WTC11 (cell line): ENCODE data around the gene UPP1. TPM values are rescaled to one million over a fixed set of nuclear protein-coding genes. Genes with fewer than 3 reads are reported as not detected.

ENCODE experiments used
- ATF2 ChIP-seq: sonication (generic); formaldehyde crosslinking; IDR thresholded peaks from 2 replicates; pipeline ENCODE4 v1.8.1; 2022; ENCODE audit warnings: low read depth, missing genetic modification reagents, borderline replicate concordance
- EMX1 ChIP-seq: fragments of 250-450 bp; sonication (Bioruptor Pico); IDR thresholded peaks from 2 replicates; pipeline ENCODE4 v1.8.0; 2021; ENCODE audit warnings: mild to moderate bottlenecking
- FOXP1 ChIP-seq: sonication (generic); formaldehyde crosslinking; IDR thresholded peaks from 2 replicates; pipeline ENCODE4 v1.8.0; 2022; ENCODE audit warnings: missing genetic modification reagents, mild to moderate bottlenecking, moderate library complexity, borderline replicate concordance
- HMGA2 ChIP-seq: fragments of 250-450 bp; sonication (Bioruptor Pico); IDR thresholded peaks from 2 replicates; pipeline ENCODE4 v1.4.0; 2021; ENCODE audit warnings: mild to moderate bottlenecking, moderate library complexity
- JAZF1 ChIP-seq: fragments of 250-450 bp; sonication (Bioruptor Pico); IDR thresholded peaks from 2 replicates; pipeline ENCODE4 v1.9.0; 2021; ENCODE audit warnings: moderate library complexity, mild to moderate bottlenecking, inconsistent platforms
- JUN ChIP-seq: sonication (generic); formaldehyde crosslinking; IDR thresholded peaks from 2 replicates; pipeline ENCODE4 v1.8.0; 2023; ENCODE audit warnings: mild to moderate bottlenecking, missing genetic modification reagents
- KAT7 ChIP-seq: sonication (generic); formaldehyde crosslinking; IDR thresholded peaks from 2 replicates; pipeline ENCODE4 v1.8.1; 2023; ENCODE audit warnings: missing genetic modification reagents, mild to moderate bottlenecking, borderline replicate concordance
- MLX ChIP-seq: sonication (generic); formaldehyde crosslinking; IDR thresholded peaks from 2 replicates; pipeline ENCODE4 v1.8.1; 2023; ENCODE audit warnings: mild to moderate bottlenecking, missing genetic modification reagents, moderate library complexity
- MXD4 ChIP-seq: fragments of 250-450 bp; sonication (Bioruptor Pico); IDR thresholded peaks from 2 replicates; pipeline ENCODE4 v1.8.0; 2021; ENCODE audit warnings: mild to moderate bottlenecking, moderate library complexity, borderline replicate concordance
- NR1H2 ChIP-seq: sonication (generic); formaldehyde crosslinking; IDR thresholded peaks from 2 replicates; pipeline ENCODE4 v1.9.0; 2021; ENCODE audit warnings: mild to moderate bottlenecking, moderate library complexity, missing genetic modification reagents
- NR3C1 ChIP-seq: sonication (generic); formaldehyde crosslinking; conservative IDR thresholded peaks from 2 replicates; pipeline ENCODE4 v1.8.1; 2023; ENCODE audit warnings: low read depth, mild to moderate bottlenecking, missing genetic modification reagents
- PRDM15 ChIP-seq: sonication (generic); formaldehyde crosslinking; IDR thresholded peaks from 2 replicates; pipeline ENCODE4 v1.8.0; 2022; ENCODE audit warnings: missing genetic modification reagents
- SMAD3 ChIP-seq: sonication (generic); formaldehyde crosslinking; IDR thresholded peaks from 2 replicates; pipeline ENCODE4 v1.8.0; 2022; ENCODE audit warnings: missing genetic modification reagents, mild to moderate bottlenecking, borderline replicate concordance
- SP1 ChIP-seq: sonication (generic); formaldehyde crosslinking; conservative IDR thresholded peaks from 2 replicates; pipeline ENCODE4 v1.8.1; 2022; ENCODE audit warnings: missing genetic modification reagents
- TCF7 ChIP-seq: sonication (generic); formaldehyde crosslinking; IDR thresholded peaks from 2 replicates; pipeline ENCODE4 v1.8.0; 2022; ENCODE audit warnings: mild to moderate bottlenecking, low read depth, missing genetic modification reagents, moderate library complexity
- TP53 ChIP-seq: sonication (generic); formaldehyde crosslinking; IDR thresholded peaks from 2 replicates; pipeline ENCODE4 v1.8.1; 2023; ENCODE audit warnings: mild to moderate bottlenecking, missing genetic modification reagents
- ZMAT4 ChIP-seq: fragments of 250-450 bp; sonication (Bioruptor Pico); IDR thresholded peaks from 2 replicates; pipeline ENCODE4 v1.9.0; 2021; ENCODE audit warnings: mild to moderate bottlenecking
- ZNF138 ChIP-seq: sonication (generic); formaldehyde crosslinking; conservative IDR thresholded peaks from 2 replicates; pipeline ENCODE4 v1.8.1; 2022; ENCODE audit warnings: mild to moderate bottlenecking, moderate library complexity, missing genetic modification reagents
- ZNF232 ChIP-seq: sonication (generic); formaldehyde crosslinking; IDR thresholded peaks from 2 replicates; pipeline ENCODE4 v1.8.0; 2022; ENCODE audit warnings: mild to moderate bottlenecking, missing genetic modification reagents
- ZNF263 ChIP-seq: sonication (generic); formaldehyde crosslinking; IDR thresholded peaks from 2 replicates; pipeline ENCODE4 v1.8.1; 2022; ENCODE audit warnings: low read depth, mild to moderate bottlenecking, moderate library complexity, missing genetic modification reagents
- ZNF396 ChIP-seq: fragments of 250-450 bp; sonication (Bioruptor Pico); IDR thresholded peaks from 2 replicates; pipeline ENCODE4 v1.8.0; 2021; ENCODE audit warnings: mild to moderate bottlenecking, moderate library complexity, borderline replicate concordance
- ZNF416 ChIP-seq: fragments of 250-450 bp; sonication (Bioruptor Pico); IDR thresholded peaks from 2 replicates; pipeline ENCODE4 v1.9.0; 2021; ENCODE audit warnings: mild to moderate bottlenecking, inconsistent platforms
- ZNF512 ChIP-seq: sonication (generic); formaldehyde crosslinking; IDR thresholded peaks from 2 replicates; pipeline ENCODE4 v1.8.1; 2022; ENCODE audit warnings: missing genetic modification reagents, borderline replicate concordance
- total RNA-seq: library from RNA; stranded (reverse); gene quantifications from 3 replicates; pipeline ENCODE4 v1.2.3, GENCODE V29; 2021
- TF ChIP-seq, protein P1 (sequence below): sonication (generic); formaldehyde crosslinking; IDR thresholded peaks from 2 replicates; pipeline ENCODE4 v1.8.0; 2022; ENCODE audit warnings: mild to moderate bottlenecking, missing genetic modification reagents
- TF ChIP-seq, protein P2 (sequence below): sonication (generic); formaldehyde crosslinking; IDR thresholded peaks from 2 replicates; pipeline ENCODE4 v1.8.0; 2022; ENCODE audit warnings: mild to moderate bottlenecking, missing genetic modification reagents
- TF ChIP-seq, protein P3 (sequence below): sonication (generic); formaldehyde crosslinking; IDR thresholded peaks from 2 replicates; pipeline ENCODE4 v1.8.1; 2022; ENCODE audit warnings: mild to moderate bottlenecking, moderate library complexity, missing genetic modification reagents
- TF ChIP-seq, protein P4 (sequence below): sonication (generic); formaldehyde crosslinking; IDR thresholded peaks from 2 replicates; pipeline ENCODE4 v1.8.0; 2022; ENCODE audit warnings: mild to moderate bottlenecking, missing genetic modification reagents

The UPP1 gene
- total RNA-seq, 1 experiment from 2014 or later = 55.6 TPM

GRCh38 chr7:48089046-48090003 is at the start of gene UPP1 (continued):
- TF ChIP-seq, protein P1, sequence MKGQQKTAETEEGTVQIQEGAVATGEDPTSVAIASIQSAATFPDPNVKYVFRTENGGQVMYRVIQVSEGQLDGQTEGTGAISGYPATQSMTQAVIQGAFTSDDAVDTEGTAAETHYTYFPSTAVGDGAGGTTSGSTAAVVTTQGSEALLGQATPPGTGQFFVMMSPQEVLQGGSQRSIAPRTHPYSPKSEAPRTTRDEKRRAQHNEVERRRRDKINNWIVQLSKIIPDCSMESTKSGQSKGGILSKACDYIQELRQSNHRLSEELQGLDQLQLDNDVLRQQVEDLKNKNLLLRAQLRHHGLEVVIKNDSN (CRISPR knock-in tag) = peak; percentile 96
- 0 out of 2 replicates have a peak, but pooled peaks have one; percentile 12 for TF ChIP-seq KAT7 (CRISPR knock-in tag)
- TF ChIP-seq SMAD3 (CRISPR knock-in tag) = peak; percentile 55
- peak; percentile 79; the same call in 1 of the 2 replicates for TF ChIP-seq JUN (CRISPR knock-in tag)
- no peak for TF ChIP-seq HMGA2 (CRISPR knock-in tag)
- TF ChIP-seq, protein P2, sequence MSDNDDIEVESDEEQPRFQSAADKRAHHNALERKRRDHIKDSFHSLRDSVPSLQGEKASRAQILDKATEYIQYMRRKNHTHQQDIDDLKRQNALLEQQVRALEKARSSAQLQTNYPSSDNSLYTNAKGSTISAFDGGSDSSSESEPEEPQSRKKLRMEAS (CRISPR knock-in tag) = peak; percentile 91; the same call in 1 of the 2 replicates
- no peak for TF ChIP-seq ZNF396 (CRISPR knock-in tag)
- peak; percentile 29; the same call in 1 of the 2 replicates for TF ChIP-seq TCF7
- TF ChIP-seq, protein P3, sequence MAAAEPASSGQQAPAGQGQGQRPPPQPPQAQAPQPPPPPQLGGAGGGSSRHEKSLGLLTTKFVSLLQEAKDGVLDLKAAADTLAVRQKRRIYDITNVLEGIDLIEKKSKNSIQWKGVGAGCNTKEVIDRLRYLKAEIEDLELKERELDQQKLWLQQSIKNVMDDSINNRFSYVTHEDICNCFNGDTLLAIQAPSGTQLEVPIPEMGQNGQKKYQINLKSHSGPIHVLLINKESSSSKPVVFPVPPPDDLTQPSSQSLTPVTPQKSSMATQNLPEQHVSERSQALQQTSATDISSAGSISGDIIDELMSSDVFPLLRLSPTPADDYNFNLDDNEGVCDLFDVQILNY (CRISPR knock-in tag) = peak; percentile 77; the same call in 1 of the 2 replicates
- no peak for TF ChIP-seq MXD4 (CRISPR knock-in tag)
- TF ChIP-seq, protein P4, sequence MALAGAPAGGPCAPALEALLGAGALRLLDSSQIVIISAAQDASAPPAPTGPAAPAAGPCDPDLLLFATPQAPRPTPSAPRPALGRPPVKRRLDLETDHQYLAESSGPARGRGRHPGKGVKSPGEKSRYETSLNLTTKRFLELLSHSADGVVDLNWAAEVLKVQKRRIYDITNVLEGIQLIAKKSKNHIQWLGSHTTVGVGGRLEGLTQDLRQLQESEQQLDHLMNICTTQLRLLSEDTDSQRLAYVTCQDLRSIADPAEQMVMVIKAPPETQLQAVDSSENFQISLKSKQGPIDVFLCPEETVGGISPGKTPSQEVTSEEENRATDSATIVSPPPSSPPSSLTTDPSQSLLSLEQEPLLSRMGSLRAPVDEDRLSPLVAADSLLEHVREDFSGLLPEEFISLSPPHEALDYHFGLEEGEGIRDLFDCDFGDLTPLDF = no peak; the same call in 1 of the 2 replicates
- no peak for TF ChIP-seq EMX1 (CRISPR knock-in tag)
- TF ChIP-seq TP53 (CRISPR knock-in tag) = no peak; the same call in 1 of the 2 replicates
- TF ChIP-seq ZNF263 (CRISPR knock-in tag) = no peak; the same call in 1 of the 2 replicates
- TF ChIP-seq MLX (CRISPR knock-in tag) = no peak
- peak; percentile 74; the same call in 1 of the 2 replicates for TF ChIP-seq ZNF138 (CRISPR knock-in tag)
- TF ChIP-seq ZMAT4 (CRISPR knock-in tag) = no peak
- no peak for TF ChIP-seq ATF2 (CRISPR knock-in tag)
- no peak for TF ChIP-seq ZNF416 (CRISPR knock-in tag)
- TF ChIP-seq PRDM15 (CRISPR knock-in tag) = no peak
- peak; percentile 62 for TF ChIP-seq SP1 (CRISPR knock-in tag)
- TF ChIP-seq JAZF1 (CRISPR knock-in tag) = no peak
- TF ChIP-seq FOXP1 (CRISPR knock-in tag) = peak; percentile 93
- TF ChIP-seq NR1H2 (CRISPR knock-in tag) = no peak
- TF ChIP-seq NR3C1 (CRISPR knock-in tag) = no peak
- TF ChIP-seq ZNF512 (CRISPR knock-in tag) = no peak
- peak; percentile 20; the same call in 1 of the 2 replicates for TF ChIP-seq ZNF232
